ENCODE data around the gene PAX2.

DNA sequence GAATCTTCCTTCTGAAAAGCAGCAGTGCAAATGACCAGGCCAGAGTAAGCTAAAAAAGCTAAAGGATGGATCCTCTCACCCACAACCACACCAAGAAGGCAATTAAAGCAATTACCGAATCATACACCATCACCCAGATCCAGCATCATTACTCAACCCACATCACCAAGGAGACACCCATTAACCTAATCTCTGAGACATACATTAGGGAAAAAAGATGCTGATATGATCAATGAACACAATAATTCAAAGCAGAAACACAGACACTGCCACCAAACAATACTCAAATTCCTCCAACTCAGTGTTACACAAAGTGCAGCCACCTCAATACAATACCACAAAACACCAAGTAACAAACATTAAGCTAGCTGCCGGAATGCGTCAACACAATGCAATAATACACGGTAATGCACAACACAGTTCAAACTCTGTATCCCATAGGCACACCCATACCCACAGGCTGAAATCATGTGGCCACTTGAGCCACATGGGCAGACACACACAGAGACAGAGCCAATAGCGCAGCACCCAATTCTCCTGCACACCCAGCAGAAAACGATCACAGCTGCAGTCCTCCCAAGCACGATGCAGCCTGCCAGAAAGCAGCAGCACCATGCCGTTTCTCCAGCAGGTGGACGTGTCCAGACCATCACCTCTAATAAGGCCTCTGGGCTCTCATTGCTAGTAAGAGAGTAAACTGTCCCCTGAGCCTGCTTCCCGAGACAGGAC, 21.5 kb downstream of the PAX2 start:
- TF ChIP-seq, protein P1, sequence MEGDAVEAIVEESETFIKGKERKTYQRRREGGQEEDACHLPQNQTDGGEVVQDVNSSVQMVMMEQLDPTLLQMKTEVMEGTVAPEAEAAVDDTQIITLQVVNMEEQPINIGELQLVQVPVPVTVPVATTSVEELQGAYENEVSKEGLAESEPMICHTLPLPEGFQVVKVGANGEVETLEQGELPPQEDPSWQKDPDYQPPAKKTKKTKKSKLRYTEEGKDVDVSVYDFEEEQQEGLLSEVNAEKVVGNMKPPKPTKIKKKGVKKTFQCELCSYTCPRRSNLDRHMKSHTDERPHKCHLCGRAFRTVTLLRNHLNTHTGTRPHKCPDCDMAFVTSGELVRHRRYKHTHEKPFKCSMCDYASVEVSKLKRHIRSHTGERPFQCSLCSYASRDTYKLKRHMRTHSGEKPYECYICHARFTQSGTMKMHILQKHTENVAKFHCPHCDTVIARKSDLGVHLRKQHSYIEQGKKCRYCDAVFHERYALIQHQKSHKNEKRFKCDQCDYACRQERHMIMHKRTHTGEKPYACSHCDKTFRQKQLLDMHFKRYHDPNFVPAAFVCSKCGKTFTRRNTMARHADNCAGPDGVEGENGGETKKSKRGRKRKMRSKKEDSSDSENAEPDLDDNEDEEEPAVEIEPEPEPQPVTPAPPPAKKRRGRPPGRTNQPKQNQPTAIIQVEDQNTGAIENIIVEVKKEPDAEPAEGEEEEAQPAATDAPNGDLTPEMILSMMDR (conservative IDR thresholded peaks at IDR 0.05) = no peak
- no peak for TF ChIP-seq ZFX (IDR thresholded peaks at IDR 0.05)
